OCI-LY3 (cell line): ENCODE data around the gene ZNF385A.

Experiments
- CTCF ChIP-seq: fragments of 200-600, 300-600 bp; sonication (generic); IDR thresholded peaks from 2 replicates; pipeline ENCODE4 v1.5.1; 2014; ENCODE audit warnings: antibody characterized with exemption, low read length, low read depth
- EZH2phosphoT487 ChIP-seq: fragments of 200-600 bp; shearing (Covaris generic); IDR thresholded peaks from 2 replicates; pipeline ENCODE4 v1.6.1; 2018; ENCODE audit warnings: antibody characterized with exemption, mixed run types, low read depth

- TF ChIP-seq CTCF (peak; percentile 95), EZH2phosphoT487 (no peak)
Observed at GRCh38 chr12:54360717-54361456, 23.6 kb downstream of the ZNF385A start.
